SK-N-SH (cell line): ENCODE data around the gene MPC1.
"Not testable (repeated sequence)": the region's sequence is repeated elsewhere in the genome, so short reads cannot be mapped to it uniquely, and the experiment has no call there.

Source experiments
- CTCF ChIP-seq: fragments of 200-600 bp; sonication (generic); IDR thresholded peaks from 2 replicates; pipeline ENCODE4 v1.6.1; 2017; ENCODE audit warnings: antibody characterized with exemption, mild to moderate bottlenecking, moderate library complexity
- FOXM1 ChIP-seq: IDR thresholded peaks from 2 replicates; pipeline ENCODE4 v1.4.0; 2012; ENCODE audit warnings: low read depth, mild to moderate bottlenecking
- JUND ChIP-seq: IDR thresholded peaks from 2 replicates; pipeline ENCODE4 v1.4.0; 2012
- NRF1 ChIP-seq: IDR thresholded peaks from 2 replicates; pipeline ENCODE4 v1.6.1; 2012; ENCODE audit warnings: low read depth, mild to moderate bottlenecking, low read length
- POLR2AphosphoS5 ChIP-seq: IDR thresholded peaks from 2 replicates; pipeline ENCODE4 v1.6.1; 2012; ENCODE audit warnings: low read depth, low read length
- TCF12 ChIP-seq: IDR thresholded peaks from 2 replicates; pipeline ENCODE4 v1.4.0; 2012
- USF1 ChIP-seq: IDR thresholded peaks from 2 replicates; pipeline ENCODE4 v1.4.0; 2012; ENCODE audit warnings: low read depth, borderline replicate concordance

GRCh38 chr6:166362427-166362826, 20.3 kb downstream of the MPC1 start:
- TF ChIP-seq POLR2AphosphoS5, CTCF, JUND, FOXM1, NRF1, TCF12, USF1: not testable (repeated sequence)
